NB4 (cell line): ENCODE data around the gene THADA.
A peak's percentile ranks its signal among the peaks of the same experiment; 100 is the strongest.
"Not testable (repeated sequence)": the region's sequence is repeated elsewhere in the genome, so short reads cannot be mapped to it uniquely, and the experiment has no call there.

Source experiments
- DNase-seq: peaks from one replicate; pipeline ENCODE4 v3.0.0; 2010; ENCODE audit warnings: low read depth
- H3K4me3 ChIP-seq: one replicate; pipeline ENCODE4 v1.5.1; 2011; ENCODE audit warnings: mild to moderate bottlenecking, low read depth, low read length, moderate library complexity
- MYC ChIP-seq: IDR thresholded peaks from 2 replicates; pipeline ENCODE4 v1.6.1; 2011; ENCODE audit warnings: low read depth, low read length
- POLR2A ChIP-seq: IDR thresholded peaks from 2 replicates; pipeline ENCODE4 v1.6.1; 2011; ENCODE audit warnings: mild to moderate bottlenecking; ENCODE audit not compliant: insufficient read length; ENCODE audit errors: extremely low read depth
- TF ChIP-seq, protein P1 (sequence below): IDR thresholded peaks from 2 replicates; pipeline ENCODE4 v1.6.1; 2011; ENCODE audit warnings: low read depth, low read length
- TF ChIP-seq, protein P2 (sequence below): IDR thresholded peaks from one replicate; pipeline ENCODE4 v1.5.1; 2012; ENCODE audit warnings: low read depth, low read length

The THADA gene

DNA sequence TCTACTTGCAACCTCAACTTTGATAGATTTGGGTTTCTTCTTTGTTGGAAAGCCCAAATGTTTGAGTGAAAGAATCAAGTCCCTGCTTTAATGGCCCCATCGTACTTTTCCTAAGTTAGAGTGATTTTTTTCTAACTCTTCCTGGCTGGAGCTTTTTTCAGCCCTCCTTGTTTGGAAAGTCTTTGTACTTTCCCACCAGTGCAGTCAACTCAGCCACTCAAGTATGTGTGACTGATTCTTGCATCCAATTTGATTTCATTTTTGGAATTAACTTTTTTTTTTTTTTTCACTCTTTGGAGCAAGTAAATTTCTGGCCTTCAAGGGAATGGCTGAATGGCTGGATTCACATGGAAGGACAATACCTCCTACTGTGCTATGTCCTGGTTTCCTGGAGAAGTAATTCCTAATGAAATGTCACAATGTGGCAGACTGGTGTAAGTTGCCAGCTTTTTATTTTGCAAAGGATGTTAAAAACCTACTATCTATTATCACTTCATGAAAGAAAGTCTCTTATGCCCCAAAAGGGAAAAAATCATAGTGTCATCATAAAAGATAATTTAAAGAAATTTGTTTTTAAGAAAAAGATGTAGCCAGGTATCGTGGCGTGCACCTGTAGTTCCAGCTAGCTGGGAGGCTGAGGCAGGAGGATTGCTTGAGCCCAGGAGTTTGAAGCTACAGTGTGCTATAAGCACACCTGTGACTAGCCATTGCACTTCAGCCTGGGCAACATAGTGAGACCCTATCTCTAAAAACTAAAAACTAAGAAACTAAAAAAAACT, 293.5 kb downstream of the THADA start:
- H3K4me3 ChIP-seq, result no peak overlapping the region
- DNase-seq, result no peak
- TF ChIP-seq, protein P1, sequence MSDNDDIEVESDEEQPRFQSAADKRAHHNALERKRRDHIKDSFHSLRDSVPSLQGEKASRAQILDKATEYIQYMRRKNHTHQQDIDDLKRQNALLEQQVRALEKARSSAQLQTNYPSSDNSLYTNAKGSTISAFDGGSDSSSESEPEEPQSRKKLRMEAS, result no peak
- TF ChIP-seq, protein P2, sequence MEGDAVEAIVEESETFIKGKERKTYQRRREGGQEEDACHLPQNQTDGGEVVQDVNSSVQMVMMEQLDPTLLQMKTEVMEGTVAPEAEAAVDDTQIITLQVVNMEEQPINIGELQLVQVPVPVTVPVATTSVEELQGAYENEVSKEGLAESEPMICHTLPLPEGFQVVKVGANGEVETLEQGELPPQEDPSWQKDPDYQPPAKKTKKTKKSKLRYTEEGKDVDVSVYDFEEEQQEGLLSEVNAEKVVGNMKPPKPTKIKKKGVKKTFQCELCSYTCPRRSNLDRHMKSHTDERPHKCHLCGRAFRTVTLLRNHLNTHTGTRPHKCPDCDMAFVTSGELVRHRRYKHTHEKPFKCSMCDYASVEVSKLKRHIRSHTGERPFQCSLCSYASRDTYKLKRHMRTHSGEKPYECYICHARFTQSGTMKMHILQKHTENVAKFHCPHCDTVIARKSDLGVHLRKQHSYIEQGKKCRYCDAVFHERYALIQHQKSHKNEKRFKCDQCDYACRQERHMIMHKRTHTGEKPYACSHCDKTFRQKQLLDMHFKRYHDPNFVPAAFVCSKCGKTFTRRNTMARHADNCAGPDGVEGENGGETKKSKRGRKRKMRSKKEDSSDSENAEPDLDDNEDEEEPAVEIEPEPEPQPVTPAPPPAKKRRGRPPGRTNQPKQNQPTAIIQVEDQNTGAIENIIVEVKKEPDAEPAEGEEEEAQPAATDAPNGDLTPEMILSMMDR, result no peak
- TF ChIP-seq MYC (no peak), POLR2A (no peak)

DNA sequence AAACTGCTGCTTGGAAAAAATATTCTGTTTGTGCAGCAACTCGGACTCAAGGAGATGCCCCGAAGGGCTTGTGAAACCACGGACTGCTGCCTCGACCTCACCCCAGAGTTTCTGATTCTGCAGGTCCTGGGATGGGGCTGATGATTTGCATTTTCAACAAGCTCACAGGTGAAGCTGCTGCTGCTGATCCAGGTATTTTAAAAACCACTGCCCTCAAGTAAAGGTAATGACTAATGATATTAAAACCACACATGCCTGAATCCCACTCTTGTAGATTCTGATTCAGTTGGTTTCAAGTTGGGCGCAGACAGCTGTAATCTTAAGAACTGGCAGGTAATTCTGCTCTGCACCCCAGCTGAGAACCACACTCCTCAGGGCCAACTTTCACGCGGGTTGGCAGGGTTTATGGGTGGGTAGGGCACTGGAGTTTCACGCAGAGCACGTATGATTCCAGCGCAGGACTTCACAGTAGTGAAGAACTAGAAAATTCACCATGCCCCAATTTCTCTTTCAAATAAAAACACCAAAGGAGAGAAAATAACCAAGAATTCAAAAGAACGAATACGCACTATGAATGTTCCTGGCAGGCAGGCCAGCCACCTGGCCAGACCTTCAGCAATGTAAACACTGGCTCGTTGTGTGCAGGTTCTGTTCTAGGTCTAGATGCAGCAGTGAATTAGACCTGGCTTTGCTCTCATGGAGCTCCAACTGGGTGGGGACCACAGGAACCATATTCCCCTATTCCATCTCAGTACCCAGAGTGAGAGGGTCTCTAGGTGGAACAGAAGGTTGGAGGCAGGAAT, 294.9 kb downstream of the THADA start:
- no peak for TF ChIP-seq MYC
- TF ChIP-seq, protein P2, result no peak
- no peak for TF ChIP-seq POLR2A
- TF ChIP-seq, protein P1, result no peak

DNA sequence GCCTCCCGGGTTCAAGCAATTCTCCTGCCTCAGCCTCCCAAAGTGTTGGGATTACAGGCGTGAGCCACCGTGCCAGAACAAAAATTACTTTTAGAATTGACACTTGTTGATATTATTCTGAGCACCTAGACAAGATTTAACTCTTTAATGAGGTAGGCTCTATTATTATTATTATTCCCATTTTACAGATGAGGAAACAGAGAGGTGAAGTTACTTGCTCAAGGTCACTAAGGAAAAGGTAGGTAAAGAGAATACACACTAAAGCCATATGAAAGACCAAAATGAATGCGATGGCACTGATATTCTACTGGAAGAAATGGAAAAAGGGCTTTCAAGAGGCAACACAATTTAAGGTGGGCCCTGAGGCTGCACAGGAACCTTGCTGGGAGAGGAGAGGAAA, 295.6 kb downstream of the THADA start:
- H3K4me3 ChIP-seq, result no peak overlapping the region
- no peak for DNase-seq
- TF ChIP-seq, protein P1, result no peak
- TF ChIP-seq MYC, result no peak
- TF ChIP-seq, protein P2, result no peak
- no peak for TF ChIP-seq POLR2A

More for the DNA sequence above, 294.9 kb downstream of the THADA start:
- no peak overlapping the region for H3K4me3 ChIP-seq
- no peak for DNase-seq

DNA sequence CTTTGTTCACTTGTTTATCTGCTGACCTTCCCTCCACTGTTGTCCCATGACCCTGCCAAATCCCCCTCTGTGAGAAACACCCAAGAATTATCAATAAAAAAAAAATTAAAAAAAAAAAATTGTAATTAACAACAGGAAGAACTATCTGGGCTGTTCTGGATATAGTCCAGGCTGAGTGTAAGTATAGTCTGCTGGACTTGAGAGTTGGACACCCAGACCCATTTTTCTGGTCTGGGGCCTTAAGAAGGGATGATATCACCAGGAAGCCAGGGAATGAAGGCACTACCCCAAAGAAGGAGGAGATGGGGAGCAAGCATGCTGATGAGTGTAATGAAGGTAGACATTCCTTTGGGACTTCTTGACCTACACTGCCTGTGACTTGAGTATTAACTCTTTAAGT, 297.3 kb downstream of the THADA start:
- no peak overlapping the region for H3K4me3 ChIP-seq
- no peak for DNase-seq
- no peak for TF ChIP-seq MYC

DNA sequence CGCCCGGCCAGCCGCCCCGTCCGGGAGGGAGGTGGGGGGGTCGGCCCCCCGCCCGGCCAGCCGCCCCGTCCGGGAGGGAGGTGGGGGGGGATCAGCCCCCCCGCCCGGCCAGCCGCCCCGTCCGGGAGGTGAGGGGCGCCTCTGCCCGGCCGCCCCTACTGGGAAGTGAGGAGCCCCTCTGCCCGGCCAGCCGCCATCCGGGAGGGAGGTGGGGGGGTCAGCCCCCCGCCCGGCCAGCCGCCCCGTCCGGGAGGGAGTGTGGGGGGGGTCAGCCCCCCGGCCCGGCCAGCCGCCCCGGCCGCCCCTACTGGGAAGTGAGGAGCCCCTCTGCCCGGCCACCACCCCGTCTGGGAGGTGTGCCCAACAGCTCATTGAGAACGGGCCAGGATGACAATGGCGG, 298.1 kb downstream of the THADA start:
- DNase-seq, H3K4me3 ChIP-seq: not testable (repeated sequence)

DNA sequence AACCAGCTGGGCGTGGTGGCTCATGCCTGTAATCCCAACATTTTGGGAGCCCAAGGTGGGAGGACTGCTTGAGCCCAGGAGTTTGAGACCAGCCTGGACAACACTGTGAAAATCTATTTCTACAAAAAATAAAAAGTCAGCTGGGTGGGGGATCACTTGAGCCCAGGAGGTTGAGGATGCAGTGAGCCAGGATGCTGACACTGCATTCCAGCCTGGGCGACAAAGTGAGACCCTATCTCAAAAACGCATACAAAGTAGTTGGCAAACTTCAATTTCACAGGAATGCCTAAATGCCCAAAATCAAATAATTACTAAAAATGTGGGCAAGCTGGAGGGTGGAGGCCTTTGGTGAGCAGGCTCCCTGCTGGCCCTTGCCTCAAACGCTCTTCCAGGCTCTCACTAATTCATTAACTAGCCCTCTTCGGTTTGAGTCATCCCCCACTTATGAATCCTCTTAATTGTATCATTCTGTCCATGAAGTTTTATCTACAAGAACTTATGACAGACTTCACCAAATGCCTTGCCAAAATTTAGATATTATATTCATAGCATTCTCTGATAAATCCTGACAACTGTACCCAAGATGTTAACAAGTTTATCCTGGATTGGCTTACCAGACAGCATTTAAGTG, 300.8 kb downstream of the THADA start:
- peak; percentile 28 for DNase-seq
- TF ChIP-seq, protein P1, result no peak
- TF ChIP-seq, protein P2, result no peak
- no peak for TF ChIP-seq MYC
- no peak for TF ChIP-seq POLR2A
- H3K4me3 ChIP-seq, result no peak overlapping the region
